Panc1 (cell line): ENCODE results near the gene DGKG. TPM values are rescaled to one million over a fixed set of nuclear protein-coding genes. Genes with fewer than 3 reads are reported as not detected.

Experiments
- ATAC-seq: fragments of 200-7000 bp; cut with Tn5 transposase; 2 replicates; pipeline ENCODE4 v1.9.1; 2020; ENCODE audit warnings: mild to moderate bottlenecking, moderate library complexity
- BruUV-seq: library from RNA; stranded (reverse); fragments of 400-500 nt; replicated peaks from 2 replicates; lab custom pipeline; 2021; lab: Mats Ljungman, UMichigan
- CTCF ChIA-PET: fragments of 300-600 bp; sonication (Branson Sonifier 250); formaldehyde crosslinking; loops from one replicate; lab custom pipeline; 2022; ENCODE audit warnings: antibody characterized with exemption; lab: Charles Lee
- POLR2A ChIA-PET: fragments of 300-600 bp; sonication (Branson Sonifier 250); formaldehyde crosslinking; loops from one replicate; lab custom pipeline; 2022; ENCODE audit warnings: antibody characterized with exemption; lab: Charles Lee
- DNase-seq: peaks from one replicate; pipeline ENCODE4 v3.0.0-alpha.2; 2010; ENCODE audit warnings: low read depth, low spot score
- H3K27ac ChIP-seq: 2 replicates; pipeline ENCODE4 v1.5.1; 2011; ENCODE audit warnings: mild to moderate bottlenecking, low read length, inconsistent platforms
- H3K27me3 ChIP-seq: fragments of 200-500 bp; sonication (Bioruptor generic); 2 replicates; pipeline ENCODE4 v1.6.0; 2014; ENCODE audit warnings: low read length, inconsistent platforms; ENCODE audit not compliant: control insufficient read depth, insufficient read depth
- H3K36me3 ChIP-seq: fragments of 200-500 bp; sonication (Bioruptor generic); 2 replicates; pipeline ENCODE4 v1.5.1; 2014; ENCODE audit warnings: inconsistent platforms, mild to moderate bottlenecking, low read length, moderate library complexity; ENCODE audit not compliant: control insufficient read depth, insufficient read depth
- H3K4me1 ChIP-seq: 2 replicates; pipeline ENCODE4 v1.5.1; 2011; ENCODE audit warnings: inconsistent platforms, mild to moderate bottlenecking, low read length, moderate library complexity; ENCODE audit not compliant: control insufficient read depth, insufficient read depth
- H3K4me3 ChIP-seq, 2 experiments: 2 replicates each; pipeline ENCODE4 v1.5.1; 2011 to 2012; ENCODE audit warnings: low read depth in 2 of 2, low read length in 2 of 2, mild to moderate bottlenecking in 2 of 2, inconsistent platforms in 1 of 2, moderate library complexity in 1 of 2
- H3K9me3 ChIP-seq: fragments of 200-500 bp; sonication (Bioruptor generic); 2 replicates; pipeline ENCODE4 v1.5.1; 2014; ENCODE audit warnings: low read depth, mild to moderate bottlenecking, inconsistent platforms, low read length, moderate library complexity; ENCODE audit not compliant: control insufficient read depth, insufficient read depth
- POLR2AphosphoS5 ChIP-seq: IDR thresholded peaks from 2 replicates; pipeline ENCODE4 v1.6.1; 2012; ENCODE audit warnings: mild to moderate bottlenecking, low read depth, low read length, moderate library complexity
- SIN3A ChIP-seq: IDR thresholded peaks from 2 replicates; pipeline ENCODE4 v1.6.1; 2012; ENCODE audit warnings: low read depth, mild to moderate bottlenecking, low read length, moderate library complexity, borderline replicate concordance; ENCODE audit not compliant: insufficient read depth
- TCF7L2 ChIP-seq: IDR thresholded peaks from 2 replicates; pipeline ENCODE4 v1.6.1; 2011; ENCODE audit warnings: mild to moderate bottlenecking, low read depth, low read length, inconsistent platforms
- in situ Hi-C: cut with HindIII; loops from 2 replicates; pipeline ENCODE4 v1.10.0; 2016; ENCODE audit warnings: low sequenced_read_pairs, low pct_unique_long_range_greater_than_20kb
- intact Hi-C: fragments of 100-400 bp; cut with micrococcal nuclease; formaldehyde crosslinking; loops from one replicate; pipeline ENCODE4 v1.10.0; 2022; ENCODE audit not compliant: unreplicated experiment
- total RNA-seq: library from RNA; stranded (reverse); gene quantifications from one replicate; pipeline ENCODE4 v1.2.1, GENCODE V29; 2021; ENCODE audit not compliant: unreplicated experiment
- TF ChIP-seq, protein P1 (sequence below): fragments of 450-650 bp; IDR thresholded peaks from 2 replicates; pipeline ENCODE4 v1.5.1; 2017; ENCODE audit warnings: mild to moderate bottlenecking
- TF ChIP-seq, protein P2 (sequence below), 2 experiments: IDR thresholded peaks; 2 replicates each; pipeline ENCODE4 v1.6.1; 2011 to 2012; ENCODE audit warnings: low read depth in 2 of 2, control low read depth in 1 of 2, low read length in 1 of 2, mild to moderate bottlenecking in 1 of 2, moderate library complexity in 1 of 2; ENCODE audit not compliant: insufficient read depth in 1 of 2

Gene DGKG
- total RNA-seq, 1 experiment from 2014 or later = 0.46 TPM

DNA sequence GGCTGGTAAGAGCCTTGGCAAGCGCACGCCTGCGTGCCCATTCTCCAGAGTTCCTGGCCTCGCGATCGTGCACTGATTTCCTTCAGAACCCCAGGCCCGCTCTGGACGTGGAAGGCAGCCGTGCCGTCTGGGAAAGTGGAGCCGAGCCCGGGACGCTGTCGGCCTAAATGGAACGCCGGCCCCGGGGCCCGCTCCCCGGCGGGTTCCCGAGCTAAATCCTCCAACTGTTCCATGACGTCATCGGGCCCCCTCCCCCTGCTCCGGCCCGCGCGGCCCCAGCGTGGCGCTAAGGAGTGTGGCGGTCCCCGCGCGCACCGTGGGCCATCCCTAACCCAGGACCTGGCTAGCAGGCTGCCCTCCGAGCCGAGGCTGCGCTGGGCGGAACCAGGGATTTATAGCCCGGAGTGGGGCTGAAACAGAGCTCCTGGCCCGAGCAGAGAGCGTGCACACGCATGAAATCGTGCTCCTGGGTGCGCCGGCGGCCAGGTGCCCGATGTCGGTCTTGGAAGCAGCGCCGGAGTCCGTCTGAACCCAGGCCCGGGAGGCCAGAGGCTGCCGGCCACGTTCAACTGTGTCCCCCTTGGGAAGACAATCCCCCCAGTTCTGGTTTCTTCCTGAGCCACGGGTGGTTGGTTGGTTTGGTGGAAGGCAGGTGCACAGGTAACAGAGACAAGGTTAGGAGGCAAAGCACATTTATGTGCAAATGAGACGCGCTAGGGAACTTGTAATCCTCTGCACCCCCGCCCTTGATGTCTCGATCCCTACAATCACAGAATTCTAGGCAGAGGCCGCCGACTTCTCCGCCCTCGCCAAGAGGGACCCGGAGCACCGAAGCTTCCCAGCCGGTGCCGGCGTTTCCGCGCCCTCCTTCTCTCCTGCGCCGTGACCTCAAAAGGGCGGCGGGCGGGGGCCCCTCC is 168.2 kb downstream of the DGKG start:
- ChIA-PET POLR2A (no interaction called here), CTCF (no interaction called here)
- in situ Hi-C loops = no loop called here
- Histone ChIP-seq H3K36me3 (no peaks in the 10 kb centered on the region), H3K9me3 (no peaks in the 10 kb centered on the region), H3K27ac (no peak overlapping the region), H3K4me3 (no peak overlapping the region), H3K4me1 (no peaks in the 10 kb centered on the region), H3K27me3 (peaks cover 30% of the 10 kb centered on the region)
- ATAC-seq (no peak), DNase-seq (no peak)
- TF ChIP-seq TCF7L2 = no peak
- TF ChIP-seq, protein P1, sequence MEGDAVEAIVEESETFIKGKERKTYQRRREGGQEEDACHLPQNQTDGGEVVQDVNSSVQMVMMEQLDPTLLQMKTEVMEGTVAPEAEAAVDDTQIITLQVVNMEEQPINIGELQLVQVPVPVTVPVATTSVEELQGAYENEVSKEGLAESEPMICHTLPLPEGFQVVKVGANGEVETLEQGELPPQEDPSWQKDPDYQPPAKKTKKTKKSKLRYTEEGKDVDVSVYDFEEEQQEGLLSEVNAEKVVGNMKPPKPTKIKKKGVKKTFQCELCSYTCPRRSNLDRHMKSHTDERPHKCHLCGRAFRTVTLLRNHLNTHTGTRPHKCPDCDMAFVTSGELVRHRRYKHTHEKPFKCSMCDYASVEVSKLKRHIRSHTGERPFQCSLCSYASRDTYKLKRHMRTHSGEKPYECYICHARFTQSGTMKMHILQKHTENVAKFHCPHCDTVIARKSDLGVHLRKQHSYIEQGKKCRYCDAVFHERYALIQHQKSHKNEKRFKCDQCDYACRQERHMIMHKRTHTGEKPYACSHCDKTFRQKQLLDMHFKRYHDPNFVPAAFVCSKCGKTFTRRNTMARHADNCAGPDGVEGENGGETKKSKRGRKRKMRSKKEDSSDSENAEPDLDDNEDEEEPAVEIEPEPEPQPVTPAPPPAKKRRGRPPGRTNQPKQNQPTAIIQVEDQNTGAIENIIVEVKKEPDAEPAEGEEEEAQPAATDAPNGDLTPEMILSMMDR = no peak
- no peak for TF ChIP-seq POLR2AphosphoS5
- TF ChIP-seq SIN3A = no peak
- TF ChIP-seq, protein P2, sequence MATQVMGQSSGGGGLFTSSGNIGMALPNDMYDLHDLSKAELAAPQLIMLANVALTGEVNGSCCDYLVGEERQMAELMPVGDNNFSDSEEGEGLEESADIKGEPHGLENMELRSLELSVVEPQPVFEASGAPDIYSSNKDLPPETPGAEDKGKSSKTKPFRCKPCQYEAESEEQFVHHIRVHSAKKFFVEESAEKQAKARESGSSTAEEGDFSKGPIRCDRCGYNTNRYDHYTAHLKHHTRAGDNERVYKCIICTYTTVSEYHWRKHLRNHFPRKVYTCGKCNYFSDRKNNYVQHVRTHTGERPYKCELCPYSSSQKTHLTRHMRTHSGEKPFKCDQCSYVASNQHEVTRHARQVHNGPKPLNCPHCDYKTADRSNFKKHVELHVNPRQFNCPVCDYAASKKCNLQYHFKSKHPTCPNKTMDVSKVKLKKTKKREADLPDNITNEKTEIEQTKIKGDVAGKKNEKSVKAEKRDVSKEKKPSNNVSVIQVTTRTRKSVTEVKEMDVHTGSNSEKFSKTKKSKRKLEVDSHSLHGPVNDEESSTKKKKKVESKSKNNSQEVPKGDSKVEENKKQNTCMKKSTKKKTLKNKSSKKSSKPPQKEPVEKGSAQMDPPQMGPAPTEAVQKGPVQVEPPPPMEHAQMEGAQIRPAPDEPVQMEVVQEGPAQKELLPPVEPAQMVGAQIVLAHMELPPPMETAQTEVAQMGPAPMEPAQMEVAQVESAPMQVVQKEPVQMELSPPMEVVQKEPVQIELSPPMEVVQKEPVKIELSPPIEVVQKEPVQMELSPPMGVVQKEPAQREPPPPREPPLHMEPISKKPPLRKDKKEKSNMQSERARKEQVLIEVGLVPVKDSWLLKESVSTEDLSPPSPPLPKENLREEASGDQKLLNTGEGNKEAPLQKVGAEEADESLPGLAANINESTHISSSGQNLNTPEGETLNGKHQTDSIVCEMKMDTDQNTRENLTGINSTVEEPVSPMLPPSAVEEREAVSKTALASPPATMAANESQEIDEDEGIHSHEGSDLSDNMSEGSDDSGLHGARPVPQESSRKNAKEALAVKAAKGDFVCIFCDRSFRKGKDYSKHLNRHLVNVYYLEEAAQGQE (IDR thresholded peaks at IDR 0.05; ENCODE audit: insufficient read depth in 1 of 2, low read depth in 2 of 2, low read length in 1 of 2) = no peak
- no TSS peak for BruUV-seq
- intact Hi-C loops = no loop called here

DNA sequence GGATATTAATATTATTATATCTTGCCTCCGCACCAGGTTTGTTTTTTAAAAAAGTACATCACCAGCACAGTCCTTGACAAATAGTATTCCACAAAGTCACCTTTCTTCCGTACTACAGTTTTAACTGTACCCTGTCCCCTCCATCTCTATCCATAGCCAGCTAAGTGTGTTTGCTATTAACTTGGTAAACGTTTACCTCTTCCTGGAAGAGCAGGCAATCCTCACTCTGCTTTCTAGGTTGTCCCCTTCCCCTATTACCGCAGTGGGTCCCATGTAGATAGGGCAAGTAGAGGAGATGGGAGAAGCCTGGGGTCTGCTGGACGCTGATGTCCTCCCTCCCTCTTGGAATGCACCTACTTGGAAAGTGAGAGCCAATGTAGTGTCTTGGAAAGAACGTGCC is 169.2 kb downstream of the DGKG start:
- no TSS peak for BruUV-seq
- intact Hi-C loops (no loop called here), in situ Hi-C loops (no loop called here)
- ChIA-PET POLR2A (no interaction called here), CTCF (no interaction called here)
- H3K9me3 ChIP-seq = no peaks in the 10 kb centered on the region
- ATAC-seq (no peak), DNase-seq (no peak)
- H3K36me3 ChIP-seq = no peaks in the 10 kb centered on the region
- no peak overlapping the region for H3K27ac ChIP-seq
- peaks cover 31% of the 10 kb centered on the region for H3K27me3 ChIP-seq
- H3K4me1 ChIP-seq = no peaks in the 10 kb centered on the region
- no peak overlapping the region for H3K4me3 ChIP-seq
- TF ChIP-seq, protein P2 (IDR thresholded peaks at IDR 0.05; ENCODE audit: insufficient read depth in 1 of 2, low read depth in 2 of 2, low read length in 1 of 2) = no peak
- TF ChIP-seq POLR2AphosphoS5 (no peak), TCF7L2 (no peak), SIN3A (no peak)
- TF ChIP-seq, protein P1 = no peak
